Spleen (tissue), 7 donors: Measurements from ENCODE around the gene TMEM107.
A peak's percentile ranks its signal among the peaks of the same experiment; 100 is the strongest.

Experiments
- POLR2A ChIP-seq, 3 donors: fragments of 450-650 bp; IDR thresholded peaks; one replicate each; pipeline ENCODE4 v1.5.1; 2017; ENCODE audit warnings: antibody characterized with exemption in 3 of 3, mild to moderate bottlenecking in 1 of 3
- POLR2AphosphoS5 ChIP-seq, 3 donors: sonication (generic); formaldehyde crosslinking; IDR thresholded peaks; one replicate each; pipeline ENCODE4 v1.5.1; 2017; ENCODE audit warnings: antibody characterized with exemption in 3 of 3
- TF ChIP-seq, protein P1 (sequence below), 11 experiments: fragments of 200-600 bp in 7 of 11; fragments of 450-650 bp in 4 of 11; sonication (generic) in 4 of 11; IDR thresholded peaks in 8 of 11; conservative IDR thresholded peaks in 3 of 11; 1 replicate in 7 of 11; 2 replicates in 4 of 11; pipeline versions ENCODE4 v1.4.0 to v1.8.0; 2016 to 2021; ENCODE audit warnings: antibody characterized with exemption in 11 of 11, inconsistent platforms in 4 of 11, mild to moderate bottlenecking in 1 of 11
- donor health status: DM: no; HTN: no; CAD: no; lungs with moderate emphysema.
- donor health status: DM: no; HTN: no; CAD: no.
- donor health status: DM: no; HTN: no; CAD: no.

DNA sequence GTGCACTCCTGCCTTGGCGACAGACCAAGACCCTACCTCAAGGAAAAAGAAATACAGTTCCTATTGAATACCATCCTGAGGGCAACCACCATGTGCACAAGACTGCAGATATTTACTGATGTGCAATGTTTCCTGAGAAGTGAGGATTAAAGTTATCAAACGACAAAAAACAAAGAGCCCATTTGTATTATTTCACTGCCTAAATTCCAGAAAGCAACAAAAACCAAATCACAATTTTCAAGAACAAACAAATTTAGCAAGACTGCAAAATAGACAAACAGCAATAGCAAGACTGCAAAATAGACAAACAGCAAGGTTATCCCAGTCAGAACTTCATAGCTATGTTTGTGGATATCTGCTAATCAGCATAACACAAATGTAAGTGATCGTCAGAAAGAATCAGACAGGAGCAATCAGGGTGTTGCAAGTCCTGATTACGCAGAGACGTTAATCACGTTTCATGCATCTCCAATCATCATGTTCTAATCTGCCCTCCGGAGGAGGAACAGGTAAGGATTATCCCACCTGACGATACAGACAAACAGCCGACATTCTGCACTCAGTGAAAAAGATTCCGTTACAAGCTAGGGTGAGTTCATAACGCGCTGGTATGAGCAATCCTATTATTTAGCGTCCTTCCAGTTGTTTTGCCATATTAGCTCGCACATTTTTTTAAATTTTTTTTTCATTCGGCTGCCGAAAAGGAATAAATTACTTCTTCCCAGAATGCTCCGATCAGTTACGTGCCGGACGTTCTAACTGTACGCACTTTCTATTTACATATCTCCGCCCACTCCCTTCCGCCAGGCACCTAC, 2.9 kb downstream of the TMEM107 start:
- TF ChIP-seq, protein P1, sequence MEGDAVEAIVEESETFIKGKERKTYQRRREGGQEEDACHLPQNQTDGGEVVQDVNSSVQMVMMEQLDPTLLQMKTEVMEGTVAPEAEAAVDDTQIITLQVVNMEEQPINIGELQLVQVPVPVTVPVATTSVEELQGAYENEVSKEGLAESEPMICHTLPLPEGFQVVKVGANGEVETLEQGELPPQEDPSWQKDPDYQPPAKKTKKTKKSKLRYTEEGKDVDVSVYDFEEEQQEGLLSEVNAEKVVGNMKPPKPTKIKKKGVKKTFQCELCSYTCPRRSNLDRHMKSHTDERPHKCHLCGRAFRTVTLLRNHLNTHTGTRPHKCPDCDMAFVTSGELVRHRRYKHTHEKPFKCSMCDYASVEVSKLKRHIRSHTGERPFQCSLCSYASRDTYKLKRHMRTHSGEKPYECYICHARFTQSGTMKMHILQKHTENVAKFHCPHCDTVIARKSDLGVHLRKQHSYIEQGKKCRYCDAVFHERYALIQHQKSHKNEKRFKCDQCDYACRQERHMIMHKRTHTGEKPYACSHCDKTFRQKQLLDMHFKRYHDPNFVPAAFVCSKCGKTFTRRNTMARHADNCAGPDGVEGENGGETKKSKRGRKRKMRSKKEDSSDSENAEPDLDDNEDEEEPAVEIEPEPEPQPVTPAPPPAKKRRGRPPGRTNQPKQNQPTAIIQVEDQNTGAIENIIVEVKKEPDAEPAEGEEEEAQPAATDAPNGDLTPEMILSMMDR (IDR thresholded peaks at IDR 0.05 in 8 of 11, conservative IDR thresholded peaks at IDR 0.05 in 3 of 11) = peak in 1 of 11 experiments; percentile 6
- peak; percentile 44 to 100 (median 56) for TF ChIP-seq POLR2AphosphoS5 (IDR thresholded peaks at IDR 0.05)
- peak; percentile 95 to 100 (median 100) for TF ChIP-seq POLR2A (IDR thresholded peaks at IDR 0.05)
